K562 (cell line): ENCODE measurements around the gene TMEM120B. TPM values are rescaled to one million over a fixed set of nuclear protein-coding genes. Genes with fewer than 3 reads are reported as not detected.
A peak's percentile ranks its signal among the peaks of the same experiment; 100 is the strongest.

Experiments used
- ASH1L ChIP-seq: fragments of 450-650 bp; IDR thresholded peaks from 2 replicates; pipeline ENCODE4 v1.6.1; 2018; ENCODE audit warnings: borderline replicate concordance, mild to moderate bottlenecking, low read depth; ENCODE audit not compliant: partially characterized antibody
- DIDO1 ChIP-seq: fragments of 450-650 bp; IDR thresholded peaks from 2 replicates; pipeline ENCODE4 v1.6.1; 2016; ENCODE audit warnings: low read depth, missing biosample characterization, missing genetic modification characterization
- DNMT1 ChIP-seq: fragments of 450-650 bp; IDR thresholded peaks from 2 replicates; pipeline ENCODE4 v1.6.1; 2016; ENCODE audit warnings: antibody characterized with exemption, mild to moderate bottlenecking
- EP400 ChIP-seq: fragments of 450-650 bp; IDR thresholded peaks from 2 replicates; pipeline ENCODE4 v1.6.1; 2017; ENCODE audit warnings: antibody characterized with exemption, mild to moderate bottlenecking, moderate library complexity
- ETV6 ChIP-seq, 3 experiments: fragments of 150-350 bp in 1 of 3; sonication (generic) in 1 of 3; formaldehyde crosslinking in 1 of 3; IDR thresholded peaks; 2 replicates each; pipeline versions ENCODE4 v1.6.1 to v1.8.0; 2014 to 2022; ENCODE audit warnings: borderline replicate concordance in 2 of 3, low read depth in 2 of 3, antibody characterized with exemption in 1 of 3, low read length in 1 of 3, mild to moderate bottlenecking in 1 of 3, missing genetic modification reagents in 1 of 3
- FIP1L1 ChIP-seq: fragments of 200-400 bp; formaldehyde crosslinking; IDR thresholded peaks from 2 replicates; pipeline ENCODE4 v1.6.1; 2018; ENCODE audit warnings: mild to moderate bottlenecking, low read depth, low read length; ENCODE audit not compliant: poor library complexity, severe bottlenecking
- HDAC1 ChIP-seq, 2 experiments: fragments of 450-650 bp; IDR thresholded peaks; 2 replicates each; pipeline ENCODE4 v1.6.1; 2016 to 2017; ENCODE audit warnings: inconsistent platforms in 1 of 2, mild to moderate bottlenecking in 1 of 2, moderate library complexity in 1 of 2
- HDAC3 ChIP-seq: fragments of 450-650 bp; IDR thresholded peaks from 2 replicates; pipeline ENCODE4 v1.6.1; 2018; ENCODE audit warnings: borderline replicate concordance, mild to moderate bottlenecking, moderate library complexity; ENCODE audit not compliant: partially characterized antibody
- MTA1 ChIP-seq: fragments of 450-650 bp; IDR thresholded peaks from 2 replicates; pipeline ENCODE4 v1.6.1; 2017; ENCODE audit warnings: borderline replicate concordance
- NFE2 ChIP-seq: IDR thresholded peaks from 2 replicates; pipeline ENCODE4 v1.6.1; 2014; ENCODE audit warnings: antibody characterized with exemption, low read depth
- PCBP1 ChIP-seq: fragments of 200-400 bp; formaldehyde crosslinking; IDR thresholded peaks from 2 replicates; pipeline ENCODE4 v1.6.1; 2018; ENCODE audit warnings: mild to moderate bottlenecking, low read depth, low read length; ENCODE audit not compliant: poor library complexity, severe bottlenecking
- POLR2AphosphoS2 ChIP-seq: IDR thresholded peaks from 2 replicates; pipeline ENCODE4 v1.6.1; 2012; ENCODE audit warnings: low read length, improper control_type of control experiment
- RBM22 ChIP-seq: fragments of 200-400 bp; formaldehyde crosslinking; IDR thresholded peaks from 2 replicates; pipeline ENCODE4 v1.6.1; 2018; ENCODE audit warnings: low read length, low read depth; ENCODE audit not compliant: poor library complexity, severe bottlenecking
- RBM25 ChIP-seq: fragments of 200-400 bp; formaldehyde crosslinking; IDR thresholded peaks from 2 replicates; pipeline ENCODE4 v1.6.1; 2018; ENCODE audit warnings: low read length, low read depth, moderate library complexity; ENCODE audit not compliant: severe bottlenecking
- SAP30 ChIP-seq: fragments of 200-600 bp; sonication (generic); IDR thresholded peaks from 2 replicates; pipeline ENCODE4 v1.6.1; 2012; ENCODE audit warnings: borderline replicate concordance, low read depth, mild to moderate bottlenecking, moderate library complexity, low read length, control low read depth, inconsistent platforms; ENCODE audit not compliant: insufficient read depth, poor library complexity, severe bottlenecking
- SOX6 ChIP-seq: fragments of 450-650 bp; IDR thresholded peaks from 2 replicates; pipeline ENCODE4 v1.6.1; 2014; ENCODE audit warnings: mild to moderate bottlenecking
- TAF7 ChIP-seq: fragments of 450-650 bp; IDR thresholded peaks from 2 replicates; pipeline ENCODE4 v1.6.1; 2016; ENCODE audit warnings: missing genetic modification characterization, missing compliant biosample characterization
- TBP ChIP-seq: optimal IDR thresholded peaks from 2 replicates; pipeline ENCODE3; 2011; ENCODE audit warnings: low read depth, low read length, improper control_type of control experiment
- TCF7 ChIP-seq: sonication (generic); IDR thresholded peaks from 2 replicates; pipeline ENCODE4 v1.6.1; 2016; ENCODE audit warnings: antibody characterized with exemption, borderline replicate concordance
- TFAM ChIP-seq: fragments of 250-450 bp; sonication (Bioruptor Pico); conservative IDR thresholded peaks from 2 replicates; pipeline ENCODE4 v1.5.0; 2021; ENCODE audit warnings: mild to moderate bottlenecking, moderate library complexity
- TGIF2 ChIP-seq: sonication (generic); formaldehyde crosslinking; IDR thresholded peaks from 2 replicates; pipeline ENCODE4 v1.8.1; 2022; ENCODE audit warnings: mild to moderate bottlenecking, missing genetic modification reagents, moderate library complexity
- ZBTB17 ChIP-seq: fragments of 450-650 bp; formaldehyde crosslinking; IDR thresholded peaks from 2 replicates; pipeline ENCODE4 v1.4.0; 2020; ENCODE audit warnings: mild to moderate bottlenecking
- ZKSCAN3 ChIP-seq: fragments of 250-450 bp; sonication (Bioruptor Pico); IDR thresholded peaks from 2 replicates; pipeline ENCODE4 v1.4.0; 2020
- ZNF316 ChIP-seq: fragments of 450-650 bp; IDR thresholded peaks from 2 replicates; pipeline ENCODE4 v1.6.1; 2016
- ZNF354B ChIP-seq: fragments of 250-450 bp; sonication (Bioruptor Pico); IDR thresholded peaks from 2 replicates; pipeline ENCODE4 v1.4.0; 2020
- polyA plus RNA-seq, 8 experiments: library from polyadenylated mRNA; depleted of rRNA in 4 of 8; stranded (reverse) in 5 of 8; unstranded in 3 of 8; fragments of >200 nt; fragmentation: Nextera tagmentation in 2 of 8; fragmentation: Illumina TruSeq in 1 of 8; extraction: Ambion mirVana in 2 of 8; extraction: Trizol in 1 of 8; gene quantifications; 2 replicates each; pipeline versions ENCODE4 v1.2.1 to v1.2.3, GENCODE V29; 2011 to 2014; ENCODE audit warnings: inconsistent platforms in 1 of 8, missing spikeins in 1 of 8
- total RNA-seq, 7 experiments: library from RNA; depleted of rRNA in 6 of 7; stranded (reverse); fragments of >200 nt in 6 of 7; fragmentation: Illumina TruSeq in 2 of 7; extraction: Trizol in 2 of 7; gene quantifications; 2 replicates each; pipeline versions ENCODE4 v1.2.1 to v1.2.3, GENCODE V29; 2011 to 2021; ENCODE audit warnings: low replicate concordance in 1 of 7
- TF ChIP-seq, protein P1 (sequence below), 3 experiments: IDR thresholded peaks in 2 of 3; conservative IDR thresholded peaks in 1 of 3; 2 replicates each; pipeline ENCODE4 v1.5.1; 2011 to 2012; ENCODE audit warnings: low read length in 3 of 3, mild to moderate bottlenecking in 3 of 3, control low read depth in 2 of 3, improper control_type of control experiment in 1 of 3, inconsistent platforms in 1 of 3, low read depth in 1 of 3, mixed read lengths in 1 of 3, moderate library complexity in 1 of 3; ENCODE audit not compliant: insufficient read depth in 2 of 3

Gene TMEM120B
- total and polyA plus RNA-seq, 9 of the 15 experiments (the other 6 are each of a cell fraction or from before 2014, with no cell fraction given), result 1.7 to 18.6 (median 7.4) TPM

DNA sequence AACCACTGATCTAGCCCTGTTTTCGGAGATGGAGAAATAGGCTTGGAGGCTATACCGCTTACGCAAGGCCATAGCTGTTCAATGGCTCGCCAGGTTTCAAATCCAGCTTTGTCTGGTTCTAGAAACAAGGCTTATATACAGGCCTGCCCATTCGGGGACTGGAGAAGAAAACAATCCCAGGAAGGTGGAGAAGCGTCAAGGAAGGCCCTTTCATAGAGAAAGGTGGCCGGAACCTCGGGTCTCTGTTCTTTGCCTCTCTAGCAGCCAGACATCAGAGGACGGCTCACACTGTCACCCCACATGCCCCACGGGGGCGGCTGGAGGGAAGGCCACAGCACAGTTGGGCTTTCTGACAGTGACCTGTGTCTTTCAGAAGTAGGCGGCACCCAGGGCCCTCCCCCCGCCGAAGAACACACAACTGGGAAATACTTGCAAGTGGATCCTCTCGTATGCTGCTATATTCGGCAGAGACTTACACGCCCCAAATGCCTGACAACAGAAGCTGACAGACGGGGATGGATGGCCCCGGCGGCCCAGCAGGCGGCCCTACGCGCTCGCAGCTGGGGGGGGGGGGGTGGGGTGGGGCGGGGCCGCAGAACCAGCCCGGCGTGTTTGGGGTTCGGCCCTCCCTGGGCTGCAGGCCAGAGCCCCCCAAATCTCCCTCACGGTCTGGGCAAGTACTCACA is 86.7 kb downstream of the TMEM120B start (continued):
- TF ChIP-seq, protein P1, sequence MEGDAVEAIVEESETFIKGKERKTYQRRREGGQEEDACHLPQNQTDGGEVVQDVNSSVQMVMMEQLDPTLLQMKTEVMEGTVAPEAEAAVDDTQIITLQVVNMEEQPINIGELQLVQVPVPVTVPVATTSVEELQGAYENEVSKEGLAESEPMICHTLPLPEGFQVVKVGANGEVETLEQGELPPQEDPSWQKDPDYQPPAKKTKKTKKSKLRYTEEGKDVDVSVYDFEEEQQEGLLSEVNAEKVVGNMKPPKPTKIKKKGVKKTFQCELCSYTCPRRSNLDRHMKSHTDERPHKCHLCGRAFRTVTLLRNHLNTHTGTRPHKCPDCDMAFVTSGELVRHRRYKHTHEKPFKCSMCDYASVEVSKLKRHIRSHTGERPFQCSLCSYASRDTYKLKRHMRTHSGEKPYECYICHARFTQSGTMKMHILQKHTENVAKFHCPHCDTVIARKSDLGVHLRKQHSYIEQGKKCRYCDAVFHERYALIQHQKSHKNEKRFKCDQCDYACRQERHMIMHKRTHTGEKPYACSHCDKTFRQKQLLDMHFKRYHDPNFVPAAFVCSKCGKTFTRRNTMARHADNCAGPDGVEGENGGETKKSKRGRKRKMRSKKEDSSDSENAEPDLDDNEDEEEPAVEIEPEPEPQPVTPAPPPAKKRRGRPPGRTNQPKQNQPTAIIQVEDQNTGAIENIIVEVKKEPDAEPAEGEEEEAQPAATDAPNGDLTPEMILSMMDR (IDR thresholded peaks at IDR 0.05 in 2 of 3, conservative IDR thresholded peaks at IDR 0.05 in 1 of 3; ENCODE audit: insufficient read depth in 2 of 3, low read depth in 1 of 3, low read length in 3 of 3), result no peak
- TF ChIP-seq ASH1L, result no peak
- no peak for TF ChIP-seq HDAC3
- TF ChIP-seq ZNF316, result no peak
- no peak for TF ChIP-seq SOX6
- peak; percentile 39 for TF ChIP-seq SAP30
- TF ChIP-seq RBM22, result no peak
- TF ChIP-seq MTA1, result no peak
- TF ChIP-seq TFAM (CRISPR knock-in tag), result no peak
- 0 out of 2 replicates have a peak, but pooled peaks have one; percentile 30 for TF ChIP-seq POLR2AphosphoS2
- TF ChIP-seq ZNF354B (CRISPR knock-in tag), result no peak
- no peak for TF ChIP-seq DIDO1 (tag)
- TF ChIP-seq TGIF2 (CRISPR knock-in tag), result peak; percentile 43; the same call in 1 of the 2 replicates
- no peak for TF ChIP-seq RBM25
- peak in 1 of 2 experiments; percentile 33; a peak in 1 of 4 replicates for TF ChIP-seq HDAC1 (IDR thresholded peaks at IDR 0.05)
- TF ChIP-seq DNMT1, result no peak
- peak; percentile 35 for TF ChIP-seq TBP
- TF ChIP-seq NFE2, result peak; percentile 27; the same call in 1 of the 2 replicates
- TF ChIP-seq ZBTB17 (CRISPR knock-in tag), result 0 out of 2 replicates have a peak, but pooled peaks have one; percentile 30
- TF ChIP-seq ZKSCAN3, result no peak
- TF ChIP-seq FIP1L1, result no peak
- TF ChIP-seq TCF7, result no peak; the same call in 1 of the 2 replicates
- TF ChIP-seq EP400, result peak; percentile 43; the same call in 1 of the 2 replicates
- TF ChIP-seq TAF7 (tag), result no peak
- TF ChIP-seq ETV6 (IDR thresholded peaks at IDR 0.05; ENCODE audit: borderline replicate concordance in 1 of 2, low read depth in 2 of 2, low read length in 1 of 2), result 0 out of 4 replicates have a peak, but pooled peaks of 1 of the 2 experiments have one; percentile 24
- no peak for TF ChIP-seq ETV6 (CRISPR knock-in tag; IDR thresholded peaks at IDR 0.05; ENCODE audit: borderline replicate concordance)
- TF ChIP-seq PCBP1, result no peak
